ENCODE measurements around the gene PHF21B.

- TF ChIP-seq CTCF (IDR thresholded peaks at IDR 0.05) = no peak
- TF ChIP-seq TCF7L2 (IDR thresholded peaks at IDR 0.05; ENCODE audit: low read depth, low read length) = no peak
- no peak for TF ChIP-seq POLR2AphosphoS5 (IDR thresholded peaks at IDR 0.05; ENCODE audit: low read depth, low read length)
- TF ChIP-seq SIN3A (IDR thresholded peaks at IDR 0.05; ENCODE audit: borderline replicate concordance, insufficient read depth, low read depth, low read length) = no peak
These were observed 23.8 kb downstream of the PHF21B start for GRCh38 chr22:44985906-44986527.
